Epithelial cell of proximal tubule (primary cell): ENCODE data around the gene TDRKH. TPM values are rescaled to one million over a fixed set of nuclear protein-coding genes. Genes with fewer than 3 reads are reported as not detected.

ENCODE experiments used
- DNase-seq: peaks from one replicate; pipeline ENCODE4 v3.0.0-alpha.2; 2011; ENCODE audit warnings: low read depth
- H3K4me3 ChIP-seq: 2 replicates; pipeline ENCODE4 v1.5.1; 2011; ENCODE audit warnings: low read depth, mild to moderate bottlenecking, low read length
- CTCF ChIP-seq: conservative IDR thresholded peaks from 2 replicates; pipeline ENCODE4 v1.5.1; 2012; ENCODE audit warnings: low read depth, mild to moderate bottlenecking, low read length
- total RNA-seq: library from RNA; depleted of rRNA; stranded (reverse); fragments of >200 nt; gene quantifications from 2 replicates; pipeline ENCODE4 v1.2.3, GENCODE V29; 2015

The TDRKH gene
- total RNA-seq, 1 donor from 2014 or later, result 7.4 TPM

DNA sequence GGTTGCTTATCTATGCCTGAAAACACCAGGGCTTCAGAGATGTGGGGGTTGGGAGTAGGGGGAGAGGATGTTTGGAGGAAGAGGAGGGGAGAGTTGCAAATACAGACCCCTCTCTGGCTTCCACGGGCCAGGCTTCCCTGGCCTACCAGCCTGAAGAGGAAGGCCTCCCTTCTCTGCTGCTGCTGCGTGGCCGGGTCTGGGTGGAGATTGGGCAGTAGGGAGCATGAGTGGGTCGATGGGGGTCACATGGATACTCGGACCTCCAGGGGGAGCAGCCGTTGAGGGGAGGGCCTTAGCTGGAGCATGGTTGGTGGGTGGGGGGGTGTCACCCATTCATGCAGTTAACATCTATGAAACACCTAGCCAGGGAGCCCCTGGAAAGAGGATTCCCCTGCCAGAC, 39.8 kb upstream of the TDRKH start:
- no peak for TF ChIP-seq CTCF
- peak overlapping the region; percentile 69 for H3K4me3 ChIP-seq

GRCh38 chr1:151829352-151830046, 39.2 kb upstream of the TDRKH start:
- no peak for DNase-seq
- no peak overlapping the region for H3K4me3 ChIP-seq
- no peak for TF ChIP-seq CTCF

More for the DNA sequence above, 39.8 kb upstream of the TDRKH start:
- no peak for DNase-seq

DNA sequence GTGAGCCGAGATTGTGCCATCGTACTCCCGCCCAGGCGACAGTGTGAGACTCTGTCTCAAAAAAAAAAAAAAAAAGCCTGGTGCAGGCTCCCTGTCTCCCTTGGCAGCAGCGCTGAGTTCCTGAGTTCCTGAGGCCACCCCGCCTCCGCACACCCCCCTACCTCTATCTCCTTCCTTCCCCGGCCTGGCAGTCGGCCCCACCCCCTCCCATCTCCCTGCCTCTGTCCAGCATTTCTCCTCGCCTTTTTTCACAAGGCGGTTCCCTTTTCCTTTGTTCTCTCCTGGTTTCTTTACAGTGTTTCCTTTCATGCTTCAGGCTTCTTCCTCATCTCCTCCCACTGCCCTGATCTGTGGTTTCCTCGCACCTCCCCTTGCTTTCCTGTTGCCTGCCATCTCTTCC, 38.6 kb upstream of the TDRKH start:
- TF ChIP-seq CTCF, result no peak
- no peak overlapping the region for H3K4me3 ChIP-seq
- DNase-seq, result no peak

GRCh38 chr1:151827853-151828252, 37.6 kb upstream of the TDRKH start:
- H3K4me3 ChIP-seq, result no peak overlapping the region
- TF ChIP-seq CTCF, result no peak
- DNase-seq, result no peak

GRCh38 chr1:151825751-151826660, 35.7 kb upstream of the TDRKH start:
- no peak overlapping the region for H3K4me3 ChIP-seq
- no peak for DNase-seq
- no peak for TF ChIP-seq CTCF

- TF ChIP-seq CTCF, result no peak
Measured at GRCh38 chr1:151825204-151825603, 34.9 kb upstream of the TDRKH start.

DNA sequence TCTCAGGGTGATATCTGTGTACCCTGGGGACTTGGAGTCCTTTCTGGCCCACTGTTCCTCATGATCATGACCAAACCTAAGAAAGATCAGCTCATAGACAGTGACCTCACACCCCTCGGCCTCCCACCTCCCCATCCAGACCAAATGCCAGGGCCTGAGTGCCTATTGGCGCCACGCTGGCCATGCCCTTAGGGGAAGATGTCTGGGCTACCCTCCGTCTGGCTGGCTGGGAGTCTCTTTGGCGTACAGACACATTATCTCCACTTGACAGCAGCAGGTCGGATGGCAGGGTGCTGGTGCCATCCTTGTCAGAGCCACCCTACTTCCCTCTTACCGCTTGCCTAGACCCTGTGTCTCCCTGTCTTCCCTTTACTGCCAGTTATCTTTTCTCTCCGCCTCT, 32.9 kb upstream of the TDRKH start:
- H3K4me3 ChIP-seq, result no peak overlapping the region
- no peak for TF ChIP-seq CTCF
- DNase-seq, result no peak

More at GRCh38 chr1:151825204-151825603, 34.9 kb upstream of the TDRKH start:
- no peak for DNase-seq
- H3K4me3 ChIP-seq, result no peak overlapping the region
